SKM-1 (cell line): ENCODE results near the gene FAM156B.
"Not testable (repeated sequence)": the region's sequence is repeated elsewhere in the genome, so short reads cannot be mapped to it uniquely, and the experiment has no call there.

ENCODE experiments used
- DNase-seq: peaks from one replicate; lab custom pipeline; 2025; ENCODE audit not compliant: unreplicated experiment; lab: John Stamatoyannopoulos, UW

FAM156B gene, protein sequence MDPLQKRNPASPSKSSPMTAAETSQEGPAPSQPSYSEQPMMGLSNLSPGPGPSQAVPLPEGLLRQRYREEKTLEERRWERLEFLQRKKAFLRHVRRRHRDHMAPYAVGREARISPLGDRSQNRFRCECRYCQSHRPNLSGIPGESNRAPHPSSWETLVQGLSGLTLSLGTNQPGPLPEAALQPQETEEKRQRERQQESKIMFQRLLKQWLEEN

DNA sequence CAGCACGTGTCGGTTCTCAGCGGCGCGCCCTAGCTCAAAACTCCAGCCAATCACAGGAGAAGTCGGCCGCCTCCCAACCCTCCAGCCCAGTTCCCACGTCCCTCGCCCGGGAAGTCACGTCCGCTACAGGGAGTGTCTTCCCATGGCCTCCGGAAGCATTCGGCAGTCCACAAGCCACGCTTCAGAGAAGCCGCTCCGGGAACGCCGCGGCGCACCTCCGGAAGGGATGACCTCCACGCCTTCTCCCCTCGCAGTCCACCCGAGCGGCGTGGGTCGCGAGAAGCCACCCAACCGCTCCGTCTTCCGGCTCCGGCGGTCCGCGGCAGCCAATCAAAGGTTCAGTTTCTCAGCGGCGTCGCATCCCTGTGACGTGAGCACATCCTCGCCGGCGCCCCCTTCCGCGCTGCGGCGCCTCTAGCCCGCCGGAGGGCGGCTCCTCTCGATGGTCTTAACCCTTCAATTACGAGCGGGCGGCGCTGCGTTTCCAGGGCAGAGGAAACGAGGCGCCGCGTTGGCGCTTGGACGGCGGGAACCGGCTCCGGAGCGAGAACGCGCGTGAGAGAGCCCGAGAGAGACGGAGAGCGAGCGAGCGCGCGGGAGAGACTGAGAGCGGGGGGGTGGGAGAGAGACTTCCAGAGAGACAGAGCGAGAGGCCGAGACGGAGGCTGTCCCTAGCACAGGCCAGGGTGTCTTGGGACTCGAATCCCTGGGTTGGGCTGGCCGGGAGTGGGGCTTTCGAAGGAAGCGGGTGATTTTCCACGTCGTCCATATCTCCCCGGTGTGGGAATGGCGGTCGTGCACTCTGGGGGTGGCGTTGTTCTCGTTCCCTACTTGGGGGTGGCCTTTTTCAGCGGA is at the start of gene FAM156B:
TSS of gene FAM156B (plus strand) at position 476 of the 855 bp plus-strand sequence. CDS start 9,896 bp downstream, outside the sequence.
- DNase-seq: not testable (repeated sequence)

DNA sequence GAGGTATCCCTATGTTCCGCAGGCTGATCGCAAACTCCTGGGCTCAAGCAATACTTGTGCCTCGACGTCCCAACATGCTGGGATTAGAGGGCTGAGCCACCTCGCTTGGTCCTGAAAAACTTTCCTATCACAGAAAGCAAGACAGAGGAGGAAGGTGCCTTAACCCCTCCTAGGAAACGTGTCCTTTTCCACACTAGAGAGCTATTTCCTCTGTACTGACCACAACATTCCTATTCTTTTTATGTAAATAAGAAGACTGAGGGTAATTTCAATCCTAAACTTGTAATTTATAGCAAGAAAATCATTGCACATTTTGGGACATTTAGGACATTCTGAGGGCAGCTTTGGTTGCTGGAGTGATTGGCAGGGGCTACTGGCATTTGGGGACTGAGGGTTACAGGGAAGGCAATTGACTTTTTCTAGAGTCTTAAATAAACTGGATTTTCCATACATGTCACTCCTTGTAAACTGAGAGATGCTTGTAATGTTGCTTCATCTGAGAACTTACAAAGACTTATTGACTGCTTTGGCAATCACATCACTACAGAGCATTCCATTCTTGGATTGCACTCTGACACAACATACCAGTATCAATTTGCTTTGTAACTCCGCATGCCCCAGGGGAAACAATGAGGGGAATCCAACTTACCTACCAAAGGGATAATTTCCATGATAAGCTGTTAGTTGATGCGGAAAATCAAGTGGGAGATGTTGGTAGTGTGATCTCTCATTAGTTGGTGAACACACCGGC is 44.8 kb upstream of the FAM156B start:
- DNase-seq: no peak

DNA sequence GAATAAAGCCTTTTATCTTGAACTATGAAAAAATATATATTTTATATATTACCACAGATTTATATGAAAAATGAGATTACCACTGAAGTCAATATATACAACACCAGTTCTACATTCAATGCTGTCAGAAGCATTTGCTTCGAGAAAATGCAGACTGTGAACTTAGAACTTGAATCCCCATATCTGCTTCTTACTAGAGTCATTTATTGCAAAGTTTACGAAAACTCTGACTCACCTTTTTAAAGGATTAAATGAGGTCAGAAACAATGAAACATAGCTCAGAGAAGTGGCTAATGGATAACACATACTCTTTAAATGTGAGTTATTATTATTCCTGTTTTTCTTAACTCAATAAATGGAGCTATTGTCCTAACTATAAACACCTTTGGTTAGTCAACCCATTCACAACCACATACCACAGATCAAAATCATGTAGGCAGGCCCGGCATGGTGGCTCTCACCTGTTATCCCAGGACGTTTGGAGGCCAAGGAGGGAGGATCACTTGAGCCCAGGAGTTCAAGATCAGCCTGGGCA is 40.1 kb upstream of the FAM156B start:
- not testable (repeated sequence) for DNase-seq

- DNase-seq: no peak
These were observed 31.7 kb upstream of the FAM156B start for GRCh38 chrX:52865343-52865998.

GRCh38 chrX:52867610-52868348 is 29.4 kb upstream of the FAM156B start, which contains the start of gene XAGE3:
Gene XAGE3 (minus strand): TSS chrX:52868083. CDS start chrX:52867133, 950 bp downstream.
- no peak for DNase-seq

GRCh38 chrX:52870046-52870445 is 27.1 kb upstream of the FAM156B start:
- no peak for DNase-seq

GRCh38 chrX:52873825-52874224 is 23.3 kb upstream of the FAM156B start:
- not testable (repeated sequence) for DNase-seq

- DNase-seq: no peak
These were observed 22.5 kb upstream of the FAM156B start for GRCh38 chrX:52874661-52875060.

DNA sequence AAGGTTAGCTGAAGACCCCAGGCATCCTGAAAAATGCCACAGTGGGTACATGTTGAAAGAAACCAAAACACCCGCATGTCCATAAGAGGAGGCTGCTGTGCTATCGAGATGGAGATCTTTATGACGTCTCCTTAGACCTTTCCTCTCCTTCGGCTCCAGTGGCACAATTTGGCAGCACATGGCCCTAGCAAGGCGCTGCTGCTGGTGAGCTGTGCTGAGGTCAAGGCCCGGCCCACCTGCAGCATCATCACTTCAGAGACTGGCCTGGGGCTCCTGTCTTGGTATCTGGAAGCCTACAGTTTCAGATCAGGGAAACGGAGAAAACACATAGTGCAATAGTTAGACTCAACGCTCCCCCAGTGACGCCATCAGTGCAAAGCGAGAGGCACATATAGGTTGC is 21.7 kb upstream of the FAM156B start:
- DNase-seq: not testable (repeated sequence)

- not testable (repeated sequence) for DNase-seq
These were observed 20.7 kb upstream of the FAM156B start for GRCh38 chrX:52876386-52876785.

- not testable (repeated sequence) for DNase-seq
These were observed 9.7 kb upstream of the FAM156B start for GRCh38 chrX:52887459-52887858.

DNA sequence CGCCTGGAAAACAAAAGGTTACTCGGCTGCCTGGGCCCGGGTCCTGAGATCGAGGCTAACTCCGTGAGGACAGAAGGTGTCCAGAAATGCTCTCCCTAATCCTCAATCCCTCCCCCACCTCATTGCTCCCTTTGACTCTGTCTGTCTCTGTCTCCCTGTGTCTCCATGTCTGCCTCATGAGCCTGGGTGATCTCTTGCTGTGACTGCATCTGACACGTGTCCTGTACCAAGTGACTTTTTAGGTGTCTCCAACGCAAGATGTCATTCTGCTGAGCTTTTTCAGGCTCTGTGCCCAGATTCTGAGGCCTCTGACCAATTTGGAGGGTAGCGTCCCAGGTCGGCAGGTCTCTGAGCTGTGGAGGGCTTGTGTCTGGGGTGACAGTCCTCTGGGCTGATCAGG is 9.0 kb upstream of the FAM156B start:
- not testable (repeated sequence) for DNase-seq

- not testable (repeated sequence) for DNase-seq
These were observed 692 bp upstream of the FAM156B start for GRCh38 chrX:52896438-52896837.

GRCh38 chrX:52905531-52905930 is 8.4 kb downstream of the FAM156B start:
- DNase-seq: not testable (repeated sequence)

GRCh38 chrX:52906072-52906471 is 8.9 kb downstream of the FAM156B start:
- not testable (repeated sequence) for DNase-seq

GRCh38 chrX:52907137-52907536 is 10.0 kb downstream of the FAM156B start:
- not testable (repeated sequence) for DNase-seq

DNA sequence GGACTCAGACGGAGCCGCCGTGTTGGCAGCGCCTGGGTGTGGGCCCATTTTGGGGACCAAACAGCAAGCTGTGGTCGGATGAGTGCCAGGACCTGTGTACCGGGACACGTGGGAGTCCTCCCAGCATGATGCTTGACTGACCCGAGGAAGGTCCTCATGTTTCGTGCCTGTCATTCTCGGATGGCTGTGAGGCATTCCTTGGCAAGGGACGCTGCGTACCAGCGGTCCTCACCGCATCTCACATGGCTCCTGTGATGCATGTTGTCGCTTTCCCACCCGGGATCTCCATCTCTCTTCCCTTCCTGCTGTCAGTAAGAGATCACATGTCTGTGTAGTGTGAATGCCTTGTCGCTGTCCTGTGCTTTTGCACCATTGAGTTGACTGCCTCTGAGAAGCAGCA is 10.8 kb downstream of the FAM156B start:
- DNase-seq: not testable (repeated sequence)

DNA sequence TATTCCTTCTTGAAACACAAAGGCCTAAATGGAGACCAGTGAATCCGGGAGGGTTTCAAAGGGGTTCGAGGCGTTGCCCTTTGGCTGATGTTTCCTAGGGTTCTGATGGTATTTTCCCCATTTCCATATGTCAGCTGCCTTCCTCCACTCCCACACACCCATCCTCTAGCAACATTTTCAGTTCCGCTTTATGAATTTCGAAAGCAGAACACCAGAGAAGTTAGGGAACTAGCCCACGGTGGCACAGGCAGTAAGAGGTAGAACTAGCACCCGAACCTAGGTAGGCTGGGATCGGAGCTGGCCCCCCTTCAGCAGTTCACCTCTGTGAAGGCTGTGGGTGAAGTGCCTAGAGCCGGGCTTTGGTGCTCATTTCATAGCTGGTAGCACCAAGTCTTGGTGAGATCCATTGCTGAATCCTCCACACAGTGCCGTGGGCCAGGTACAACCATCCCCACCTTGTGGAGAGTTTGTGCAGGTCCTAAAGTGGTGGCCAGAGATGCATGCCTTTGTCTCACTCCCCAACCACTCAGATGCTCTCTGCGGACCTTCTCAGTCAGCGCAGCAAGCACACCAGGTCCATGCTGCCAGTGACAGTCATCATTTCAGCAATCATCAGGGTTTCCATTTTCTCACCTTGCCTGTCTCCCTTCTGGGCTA is 12.3 kb downstream of the FAM156B start:
- not testable (repeated sequence) for DNase-seq

DNA sequence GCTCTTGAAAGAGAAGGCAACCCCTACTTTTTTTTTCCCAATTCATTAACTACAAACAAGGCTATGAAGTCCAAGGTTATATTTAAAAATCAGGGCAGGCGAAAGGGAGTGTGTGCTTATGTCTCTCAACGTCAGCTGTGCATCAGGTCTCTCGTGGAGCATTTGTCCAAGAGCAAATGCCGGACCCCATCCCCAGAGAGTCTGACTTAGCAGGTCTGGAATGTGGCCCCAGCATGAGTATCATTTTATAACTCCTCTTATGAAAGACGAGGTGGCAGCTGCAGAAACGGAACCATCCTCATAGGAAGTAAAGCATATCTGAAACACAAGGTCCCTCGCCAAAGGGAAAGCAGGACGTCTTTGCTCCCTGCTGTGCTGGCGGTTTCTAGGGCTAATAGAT is 16.6 kb downstream of the FAM156B start:
- not testable (repeated sequence) for DNase-seq
